ES-I3 (cell line): ENCODE measurements around the gene OR10A6.

ENCODE experiments used
- H3K36me3 ChIP-seq: 2 replicates; pipeline ENCODE4 v1.6.1; 2013; ENCODE audit warnings: mild to moderate bottlenecking, low read length, control low read depth, moderate library complexity; ENCODE audit not compliant: insufficient read depth
- H3K4me1 ChIP-seq: 2 replicates; pipeline ENCODE4 v1.6.1; 2013; ENCODE audit warnings: mild to moderate bottlenecking, control low read depth, low read length; ENCODE audit not compliant: insufficient read depth
- H3K9ac ChIP-seq: 2 replicates; pipeline ENCODE4 v1.6.1; 2013; ENCODE audit warnings: low read depth, mild to moderate bottlenecking, low read length, moderate library complexity
- H3K9me3 ChIP-seq: 2 replicates; pipeline ENCODE4 v1.6.1; 2013; ENCODE audit warnings: mild to moderate bottlenecking, low read length, moderate library complexity; ENCODE audit not compliant: control insufficient read depth, insufficient read depth

Gene OR10A6

GRCh38 chr11:7903940-7904339 lies 27.1 kb downstream of the OR10A6 start:
- Histone ChIP-seq H3K9me3 (no peaks in the 10 kb centered on the region), H3K9ac (peak overlapping the region; percentile 56; the same call in 1 of the 2 replicates), H3K4me1 (peaks cover 17% of the 10 kb centered on the region), H3K36me3 (no peaks in the 10 kb centered on the region; the same call in none of the 2 replicates)

- no peaks in the 10 kb centered on the region; the same call in none of the 2 replicates for H3K36me3 ChIP-seq
- H3K4me1 ChIP-seq, result no peaks in the 10 kb centered on the region
- no peak overlapping the region for H3K9ac ChIP-seq
- no peaks in the 10 kb centered on the region for H3K9me3 ChIP-seq
Measured at GRCh38 chr11:7901319-7901854, 29.7 kb downstream of the OR10A6 start.

- Histone ChIP-seq H3K4me1 (no peaks in the 10 kb centered on the region), H3K9ac (no peak overlapping the region), H3K9me3 (no peaks in the 10 kb centered on the region), H3K36me3 (no peaks in the 10 kb centered on the region; the same call in none of the 2 replicates)
Measured at GRCh38 chr11:7900686-7901085, 30.4 kb downstream of the OR10A6 start.

- no peaks in the 10 kb centered on the region for H3K9me3 ChIP-seq
- H3K36me3 ChIP-seq, result no peaks in the 10 kb centered on the region; the same call in none of the 2 replicates
- no peaks in the 10 kb centered on the region for H3K4me1 ChIP-seq
- no peak overlapping the region for H3K9ac ChIP-seq
Measured at GRCh38 chr11:7899418-7899817, 31.6 kb downstream of the OR10A6 start.

- Histone ChIP-seq H3K36me3 (no peaks in the 10 kb centered on the region; the same call in none of the 2 replicates), H3K9ac (no peak overlapping the region), H3K4me1 (no peaks in the 10 kb centered on the region), H3K9me3 (no peaks in the 10 kb centered on the region)
Measured at GRCh38 chr11:7898666-7899283, 32.3 kb downstream of the OR10A6 start.

- H3K9ac ChIP-seq, result no peak overlapping the region
- no peaks in the 10 kb centered on the region for H3K9me3 ChIP-seq
Measured at GRCh38 chr11:7896009-7896785, 34.9 kb downstream of the OR10A6 start.

GRCh38 chr11:7894251-7894650 lies 36.8 kb downstream of the OR10A6 start:
- H3K9ac ChIP-seq, result no peak overlapping the region
- peaks cover 8% of the 10 kb centered on the region for H3K4me1 ChIP-seq
- no peaks in the 10 kb centered on the region for H3K9me3 ChIP-seq
- H3K36me3 ChIP-seq, result no peaks in the 10 kb centered on the region

More at GRCh38 chr11:7896009-7896785, 34.9 kb downstream of the OR10A6 start:
- no peaks in the 10 kb centered on the region; the same call in 1 of the 2 replicates for H3K36me3 ChIP-seq
- peaks cover 8% of the 10 kb centered on the region for H3K4me1 ChIP-seq

- peaks cover 8% of the 10 kb centered on the region for H3K4me1 ChIP-seq
- no peaks in the 10 kb centered on the region for H3K36me3 ChIP-seq
- H3K9ac ChIP-seq, result no peak overlapping the region
- H3K9me3 ChIP-seq, result no peaks in the 10 kb centered on the region
Measured at GRCh38 chr11:7893796-7894195, 37.3 kb downstream of the OR10A6 start.

- no peak overlapping the region for H3K9ac ChIP-seq
- H3K36me3 ChIP-seq, result no peaks in the 10 kb centered on the region
- no peaks in the 10 kb centered on the region for H3K9me3 ChIP-seq
- peaks cover 8% of the 10 kb centered on the region for H3K4me1 ChIP-seq
Measured at GRCh38 chr11:7892840-7893254, 38.2 kb downstream of the OR10A6 start.

GRCh38 chr11:7892059-7892699 lies 38.9 kb downstream of the OR10A6 start:
- no peaks in the 10 kb centered on the region for H3K36me3 ChIP-seq
- no peaks in the 10 kb centered on the region for H3K9me3 ChIP-seq
- H3K4me1 ChIP-seq, result peaks cover 8% of the 10 kb centered on the region
- no peak overlapping the region for H3K9ac ChIP-seq

- Histone ChIP-seq H3K9me3 (no peaks in the 10 kb centered on the region), H3K36me3 (no peaks in the 10 kb centered on the region), H3K9ac (no peak overlapping the region), H3K4me1 (peaks cover 8% of the 10 kb centered on the region)
Measured at GRCh38 chr11:7890417-7891172, 40.5 kb downstream of the OR10A6 start.

- H3K4me1 ChIP-seq, result peaks cover 8% of the 10 kb centered on the region
- no peaks in the 10 kb centered on the region for H3K36me3 ChIP-seq
- H3K9me3 ChIP-seq, result no peaks in the 10 kb centered on the region
- no peak overlapping the region for H3K9ac ChIP-seq
Measured at GRCh38 chr11:7889985-7890384, 41.1 kb downstream of the OR10A6 start.

GRCh38 chr11:7882860-7883259 lies 48.2 kb downstream of the OR10A6 start:
- no peaks in the 10 kb centered on the region for H3K4me1 ChIP-seq
- no peaks in the 10 kb centered on the region for H3K9me3 ChIP-seq
- H3K9ac ChIP-seq, result no peak overlapping the region
- H3K36me3 ChIP-seq, result no peaks in the 10 kb centered on the region
